ENCODE measurements around the gene C13orf46.

The C13orf46 gene

GRCh38 chr13:114009590-114010400, 35.9 kb upstream of the C13orf46 start:
- DNase-seq (ENCODE audit: low read depth): no peak

GRCh38 chr13:114008964-114009589, 35.2 kb upstream of the C13orf46 start:
- DNase-seq (ENCODE audit: low read depth): no peak

DNA sequence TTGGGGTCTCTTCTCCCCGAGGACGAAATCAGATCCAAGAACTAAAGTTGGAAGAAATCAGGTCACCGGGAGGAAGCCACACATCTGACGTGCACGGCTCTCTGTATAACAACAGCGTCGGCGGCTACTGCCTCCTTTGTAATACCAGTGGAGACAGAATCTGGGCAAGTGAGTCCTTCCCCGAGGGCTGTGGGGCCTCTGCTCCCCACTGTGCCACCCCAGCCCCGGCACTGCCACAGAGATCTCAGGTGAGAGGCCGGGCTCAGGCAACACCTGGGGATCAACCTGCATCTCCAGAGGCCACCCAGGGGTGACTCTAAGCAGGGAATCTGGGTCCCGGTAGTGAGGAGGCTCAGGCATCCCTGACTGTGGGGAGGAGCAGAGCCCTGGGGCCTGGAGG, 33.7 kb upstream of the C13orf46 start:
- DNase-seq (ENCODE audit: low read depth): no peak

DNA sequence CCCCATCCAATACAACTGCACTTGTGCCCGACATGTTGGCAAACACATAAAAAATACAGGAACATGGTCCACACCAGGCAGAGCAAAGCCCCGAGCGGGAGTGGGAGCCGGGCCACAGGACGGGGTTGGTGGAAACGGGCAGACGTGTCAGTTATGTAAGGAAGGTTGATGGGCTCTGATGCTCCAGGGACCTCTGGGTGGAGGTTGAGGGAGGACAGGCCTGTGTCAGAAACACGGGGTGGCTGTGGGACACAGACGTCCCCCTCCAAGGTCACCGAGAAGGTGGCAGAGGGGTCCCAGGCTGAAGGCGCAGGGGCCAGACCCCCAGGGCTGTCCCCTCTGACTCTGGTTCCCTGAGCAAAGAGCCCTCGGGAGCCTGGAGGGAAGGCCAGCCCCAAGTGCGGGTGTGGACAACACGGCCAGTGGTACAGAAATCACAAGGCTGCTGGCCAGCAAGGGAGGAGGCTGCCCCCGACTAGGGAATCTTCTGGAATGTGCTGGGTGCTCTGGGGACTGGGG, 31.4 kb upstream of the C13orf46 start:
- no peak for DNase-seq (ENCODE audit: low read depth)

DNA sequence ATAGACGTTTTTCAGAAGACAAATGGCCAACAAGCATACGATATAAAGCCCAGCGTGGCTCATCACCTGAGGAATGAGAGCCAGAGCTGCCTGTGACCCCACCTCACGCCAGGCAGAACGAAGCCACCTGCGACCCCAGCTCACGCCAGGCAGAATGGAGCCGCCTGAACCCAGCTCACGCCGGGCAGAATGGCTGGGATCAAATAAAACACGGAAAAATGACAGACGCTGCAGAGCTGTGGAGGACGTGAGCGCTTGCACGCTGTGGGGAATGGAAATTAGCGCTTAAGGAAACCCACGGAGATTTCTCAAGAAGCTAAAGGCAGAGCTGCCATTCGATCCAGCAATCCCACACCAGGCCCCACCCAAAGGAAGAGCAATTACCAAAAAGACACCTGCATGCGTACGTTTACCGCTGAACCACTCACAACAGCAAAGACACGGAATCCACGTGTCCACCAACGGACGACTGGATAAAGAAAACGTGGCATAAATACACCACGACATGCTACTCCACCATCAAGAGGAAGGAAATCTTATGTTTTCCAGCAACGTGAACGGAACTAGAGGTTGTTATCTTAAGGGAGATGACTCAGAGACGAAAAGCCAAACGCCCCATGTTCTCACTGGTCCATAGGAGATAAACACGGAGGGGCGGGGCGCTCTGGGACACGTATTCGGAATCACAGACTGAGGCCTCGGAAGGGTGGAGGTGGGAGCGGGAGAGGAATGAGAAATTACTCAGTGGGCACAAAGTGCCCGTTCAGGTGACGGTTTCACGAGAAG, 30.7 kb upstream of the C13orf46 start:
- no peak for DNase-seq (ENCODE audit: low read depth)

GRCh38 chr13:114002771-114003321, 29.0 kb upstream of the C13orf46 start:
- DNase-seq (ENCODE audit: low read depth): no peak

DNA sequence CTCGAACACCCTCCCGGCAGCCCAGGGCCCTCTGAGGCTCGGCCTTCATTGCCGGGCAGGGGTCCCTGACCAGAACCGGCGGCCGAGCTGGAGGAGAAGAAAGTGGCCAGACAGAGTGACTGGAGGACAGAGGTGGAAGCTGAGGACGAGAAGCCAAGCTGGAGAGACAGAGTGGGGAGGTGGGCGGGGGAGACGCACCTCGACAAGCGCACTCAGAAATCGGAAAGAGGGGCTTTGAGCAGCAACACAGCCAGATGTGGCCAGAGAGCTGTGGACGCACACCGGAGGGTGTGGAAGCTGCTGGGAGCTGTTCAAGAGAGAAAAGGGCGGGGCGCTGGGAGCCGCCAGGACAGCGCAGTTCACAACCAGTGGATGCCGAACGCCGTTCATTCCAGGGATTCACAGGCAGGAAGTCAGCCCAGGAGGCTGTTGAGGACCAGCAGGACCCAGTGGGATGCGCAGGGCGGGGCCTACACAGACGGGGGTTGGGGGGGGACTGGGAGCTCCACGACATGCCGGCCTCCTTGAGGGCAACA, 28.2 kb upstream of the C13orf46 start:
- no peak for DNase-seq (ENCODE audit: low read depth)

DNA sequence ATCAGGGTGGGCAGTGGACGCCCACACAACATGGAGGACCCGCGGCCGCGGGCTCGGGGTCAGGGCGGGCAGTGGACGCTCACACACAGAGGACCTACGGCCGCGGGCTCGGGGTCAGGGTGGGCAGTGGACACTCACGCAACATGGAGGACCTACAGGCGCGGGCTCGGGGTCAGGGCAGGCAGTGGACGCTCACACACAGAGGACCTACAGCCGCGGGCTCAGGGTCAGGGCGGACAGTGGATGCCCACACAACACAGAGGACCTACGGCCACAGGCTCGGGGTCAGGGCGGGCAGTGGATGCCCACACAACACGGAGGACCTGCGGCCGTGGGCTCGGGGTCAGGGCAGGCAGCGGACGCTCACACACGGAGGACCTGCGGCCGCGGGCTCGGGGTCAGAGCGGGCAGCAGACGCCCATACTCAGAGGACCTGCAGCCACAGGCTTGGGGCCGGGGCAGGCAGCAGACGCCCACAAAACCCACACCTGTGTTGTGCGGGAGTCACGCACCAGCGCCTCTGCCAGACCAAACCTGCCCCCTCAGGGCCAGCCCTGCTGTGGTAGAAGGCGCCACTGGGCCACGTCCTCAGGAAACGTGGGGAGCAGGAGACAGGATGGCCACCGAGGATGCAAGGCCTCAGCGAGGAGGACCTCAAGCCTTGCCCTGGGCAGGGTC, 27.6 kb upstream of the C13orf46 start:
- no peak for DNase-seq (ENCODE audit: low read depth)

- no peak for DNase-seq (ENCODE audit: low read depth)
Observed at GRCh38 chr13:114000151-114001040, 26.5 kb upstream of the C13orf46 start.

DNA sequence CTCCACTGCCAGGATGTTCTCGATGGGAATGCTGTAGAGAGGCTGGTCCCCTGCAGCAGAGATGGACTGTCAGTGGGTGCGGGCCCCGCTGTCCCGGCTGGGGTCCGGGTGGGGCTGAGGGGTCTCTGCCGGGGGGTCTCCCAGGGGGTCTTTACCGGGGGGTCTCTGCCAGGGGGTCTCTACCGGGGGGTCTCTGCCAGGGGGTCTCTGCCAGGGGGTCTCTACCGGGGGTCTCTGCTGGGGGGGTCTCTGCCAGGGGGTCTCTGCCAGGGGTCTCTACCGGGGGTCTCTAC, 25.7 kb upstream of the C13orf46 start:
- DNase-seq (ENCODE audit: low read depth): no peak

DNA sequence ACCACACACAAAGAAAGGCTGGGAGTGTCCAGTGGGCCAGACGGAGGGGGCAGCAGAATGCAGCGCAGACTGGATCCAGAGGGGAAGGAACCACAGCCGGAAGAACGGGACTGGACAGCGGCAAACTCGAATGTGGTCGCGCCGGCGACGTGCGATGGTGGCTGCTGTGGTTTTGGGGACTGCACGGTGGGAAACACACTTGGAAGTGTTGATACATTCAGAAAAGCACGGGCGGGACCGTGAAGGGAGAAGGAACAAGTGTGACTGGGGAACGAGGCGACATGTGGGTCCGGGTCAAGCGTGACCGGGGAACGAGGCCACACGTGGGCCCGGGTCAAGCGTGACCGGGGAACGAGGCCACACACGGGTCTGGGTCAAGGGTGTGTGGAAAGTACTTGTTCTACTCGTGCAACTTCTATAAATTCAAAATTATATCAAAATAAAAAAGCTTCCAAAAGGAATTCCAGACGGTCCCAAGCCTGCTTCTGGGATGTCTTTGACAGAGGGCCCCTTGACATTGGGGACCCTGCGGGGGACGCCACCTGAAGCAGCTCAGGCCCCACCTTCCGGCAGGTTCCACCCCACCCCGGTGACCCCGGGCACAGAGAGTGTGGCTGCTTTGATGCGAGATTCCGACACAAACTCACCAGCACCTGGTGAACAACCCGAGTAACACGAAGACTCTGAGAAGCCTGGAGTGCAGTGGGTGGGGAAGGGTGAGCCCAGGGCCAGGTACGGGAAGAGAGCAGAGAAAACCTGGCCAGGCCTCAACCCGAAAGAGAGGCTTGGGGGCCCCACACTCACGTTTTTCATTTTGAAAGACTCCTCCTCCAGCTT, 25.1 kb upstream of the C13orf46 start:
- no peak for DNase-seq (ENCODE audit: low read depth)

DNA sequence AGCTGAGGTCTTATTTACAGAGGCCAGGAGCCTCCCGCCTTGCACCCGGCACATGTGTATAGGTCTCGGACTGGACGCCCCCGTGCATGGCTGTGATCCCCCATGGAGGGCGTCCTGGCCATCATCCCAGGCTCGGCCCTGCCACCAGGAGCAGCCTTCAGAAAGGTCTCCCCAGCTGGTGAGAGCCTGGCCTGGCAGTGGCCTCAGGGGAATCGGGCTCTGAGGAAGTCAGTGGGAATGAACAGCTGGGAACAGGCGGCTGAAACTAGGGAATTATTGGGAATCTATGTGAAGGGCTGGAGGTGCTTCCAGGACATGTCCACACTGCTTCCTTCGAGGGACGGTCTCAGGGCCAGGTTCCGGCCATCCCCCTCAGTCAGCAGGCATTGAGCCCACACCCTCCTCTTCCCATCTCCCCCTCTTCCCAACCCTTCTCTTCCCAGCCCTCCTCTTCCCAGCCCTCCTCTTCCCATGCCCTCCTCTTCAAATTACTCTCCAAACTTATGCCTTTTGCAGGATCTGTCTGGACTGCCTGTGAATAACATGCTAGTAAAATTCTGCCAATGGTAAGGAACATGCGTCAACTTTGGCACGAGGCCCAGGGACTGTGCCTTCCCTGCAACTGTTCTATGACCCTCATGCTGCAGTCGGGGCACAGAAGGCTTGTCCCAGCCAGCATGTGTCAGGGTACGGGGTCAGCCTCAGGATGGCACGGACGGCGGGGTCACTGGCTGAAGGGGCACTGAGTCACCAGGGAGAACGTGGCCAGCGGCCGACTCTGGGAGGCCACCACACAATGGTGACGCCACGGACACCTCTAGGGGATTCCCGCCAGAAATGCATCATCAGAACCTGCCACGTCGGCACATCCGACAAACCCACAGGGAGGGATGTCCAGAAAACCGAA, 24.2 kb upstream of the C13orf46 start:
- DNase-seq (ENCODE audit: low read depth): no peak

- no peak for DNase-seq (ENCODE audit: low read depth)
Observed at GRCh38 chr13:113996912-113997745, 23.3 kb upstream of the C13orf46 start.

GRCh38 chr13:113996081-113996911, 22.4 kb upstream of the C13orf46 start:
- DNase-seq (ENCODE audit: low read depth): no peak

GRCh38 chr13:113995051-113995601, 21.2 kb upstream of the C13orf46 start:
- no peak for DNase-seq (ENCODE audit: low read depth)

GRCh38 chr13:113992276-113993005, 18.6 kb upstream of the C13orf46 start:
- no peak for DNase-seq (ENCODE audit: low read depth)
